ENCODE data around the gene CCER1. TPM values are rescaled to one million over a fixed set of nuclear protein-coding genes. Genes with fewer than 3 reads are reported as not detected.

The CCER1 gene
- total RNA-seq, 4 donors from 2014 or later: not detected

- no peak overlapping the region for H3K4me3 ChIP-seq
- no peak for DNase-seq (ENCODE audit: low spot score in 2 of 2)
- H3K4me1 ChIP-seq: no peaks in the 10 kb centered on the region
- TF ChIP-seq EP300 (IDR thresholded peaks at IDR 0.05) (no peak), POLR2AphosphoS5 (IDR thresholded peaks at IDR 0.05) (no peak), POLR2A (IDR thresholded peaks at IDR 0.05) (no peak)
- TF ChIP-seq, protein P1, sequence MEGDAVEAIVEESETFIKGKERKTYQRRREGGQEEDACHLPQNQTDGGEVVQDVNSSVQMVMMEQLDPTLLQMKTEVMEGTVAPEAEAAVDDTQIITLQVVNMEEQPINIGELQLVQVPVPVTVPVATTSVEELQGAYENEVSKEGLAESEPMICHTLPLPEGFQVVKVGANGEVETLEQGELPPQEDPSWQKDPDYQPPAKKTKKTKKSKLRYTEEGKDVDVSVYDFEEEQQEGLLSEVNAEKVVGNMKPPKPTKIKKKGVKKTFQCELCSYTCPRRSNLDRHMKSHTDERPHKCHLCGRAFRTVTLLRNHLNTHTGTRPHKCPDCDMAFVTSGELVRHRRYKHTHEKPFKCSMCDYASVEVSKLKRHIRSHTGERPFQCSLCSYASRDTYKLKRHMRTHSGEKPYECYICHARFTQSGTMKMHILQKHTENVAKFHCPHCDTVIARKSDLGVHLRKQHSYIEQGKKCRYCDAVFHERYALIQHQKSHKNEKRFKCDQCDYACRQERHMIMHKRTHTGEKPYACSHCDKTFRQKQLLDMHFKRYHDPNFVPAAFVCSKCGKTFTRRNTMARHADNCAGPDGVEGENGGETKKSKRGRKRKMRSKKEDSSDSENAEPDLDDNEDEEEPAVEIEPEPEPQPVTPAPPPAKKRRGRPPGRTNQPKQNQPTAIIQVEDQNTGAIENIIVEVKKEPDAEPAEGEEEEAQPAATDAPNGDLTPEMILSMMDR (IDR thresholded peaks at IDR 0.05): no peak
- no peaks in the 10 kb centered on the region for H3K9me3 ChIP-seq
- H3K27ac ChIP-seq: no peak overlapping the region
- H3K27me3 ChIP-seq: no peaks in the 10 kb centered on the region
- no peaks in the 10 kb centered on the region for H3K36me3 ChIP-seq
Measured at GRCh38 chr12:90974286-90974685, 19.3 kb upstream of the CCER1 start.

GRCh38 chr12:90972226-90972625, 17.2 kb upstream of the CCER1 start:
- no peak overlapping the region for H3K4me3 ChIP-seq
- H3K27me3 ChIP-seq: no peaks in the 10 kb centered on the region
- no peak for DNase-seq (ENCODE audit: low spot score in 2 of 2)
- no peaks in the 10 kb centered on the region for H3K9me3 ChIP-seq
- TF ChIP-seq, protein P1 (IDR thresholded peaks at IDR 0.05): no peak
- no peak for TF ChIP-seq POLR2A (IDR thresholded peaks at IDR 0.05)
- no peaks in the 10 kb centered on the region for H3K4me1 ChIP-seq
- no peaks in the 10 kb centered on the region for H3K36me3 ChIP-seq
- H3K27ac ChIP-seq: no peak overlapping the region

DNA sequence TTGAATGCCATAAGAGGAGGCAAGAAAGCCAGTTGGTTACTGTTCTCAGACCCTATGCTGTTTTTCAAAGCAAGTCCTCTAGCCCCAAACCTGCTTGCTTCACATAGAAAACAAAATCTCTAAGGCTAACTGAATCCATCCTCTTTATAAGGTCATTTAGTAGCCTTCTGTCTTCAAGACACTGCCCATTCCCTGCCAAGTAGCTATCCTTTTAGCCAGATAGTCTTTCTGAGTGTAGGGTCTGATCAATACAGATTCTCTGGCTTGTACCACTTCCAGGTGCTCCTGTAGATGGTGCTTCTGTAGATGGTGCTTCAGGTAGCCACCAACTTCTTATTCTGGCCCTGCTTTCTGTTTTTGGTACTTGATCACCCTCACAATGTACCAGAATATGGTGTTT, 15.9 kb upstream of the CCER1 start:
- TF ChIP-seq POLR2A (IDR thresholded peaks at IDR 0.05): no peak
- TF ChIP-seq POLR2AphosphoS5 (IDR thresholded peaks at IDR 0.05): no peak
- no peak for TF ChIP-seq EP300 (IDR thresholded peaks at IDR 0.05)
- TF ChIP-seq, protein P1 (IDR thresholded peaks at IDR 0.05): no peak

DNA sequence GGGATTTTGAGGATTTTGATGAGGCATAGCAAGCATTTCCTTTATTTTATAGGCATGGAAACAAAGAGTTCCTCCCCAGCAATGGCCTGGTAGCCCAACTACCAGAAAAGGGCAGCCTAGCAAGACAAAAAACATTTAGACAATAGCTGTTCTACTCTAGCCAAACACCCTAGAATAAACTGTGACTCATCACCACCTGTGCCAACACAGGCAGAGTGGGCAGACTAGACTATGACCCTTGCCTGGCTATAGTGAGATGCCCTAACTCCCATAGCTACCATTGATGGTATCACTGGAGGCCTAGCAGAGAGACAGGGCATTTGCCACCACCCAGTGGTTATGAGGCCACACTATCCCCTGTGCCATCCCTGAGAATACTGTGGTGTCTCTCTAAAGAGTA, 15.5 kb upstream of the CCER1 start:
- Histone ChIP-seq H3K9me3 (no peaks in the 10 kb centered on the region), H3K4me3 (no peak overlapping the region), H3K36me3 (no peaks in the 10 kb centered on the region), H3K27me3 (no peaks in the 10 kb centered on the region), H3K4me1 (no peaks in the 10 kb centered on the region), H3K27ac (no peak overlapping the region)
- no peak for DNase-seq (ENCODE audit: low spot score in 2 of 2)
- TF ChIP-seq, protein P1 (IDR thresholded peaks at IDR 0.05): no peak
- no peak for TF ChIP-seq POLR2AphosphoS5 (IDR thresholded peaks at IDR 0.05)

More for the DNA sequence above, 15.9 kb upstream of the CCER1 start:
- Histone ChIP-seq H3K4me3 (no peak overlapping the region), H3K27me3 (no peaks in the 10 kb centered on the region), H3K36me3 (no peaks in the 10 kb centered on the region), H3K9me3 (no peaks in the 10 kb centered on the region), H3K27ac (no peak overlapping the region), H3K4me1 (no peaks in the 10 kb centered on the region)
- DNase-seq (ENCODE audit: low spot score in 2 of 2): no peak

DNA sequence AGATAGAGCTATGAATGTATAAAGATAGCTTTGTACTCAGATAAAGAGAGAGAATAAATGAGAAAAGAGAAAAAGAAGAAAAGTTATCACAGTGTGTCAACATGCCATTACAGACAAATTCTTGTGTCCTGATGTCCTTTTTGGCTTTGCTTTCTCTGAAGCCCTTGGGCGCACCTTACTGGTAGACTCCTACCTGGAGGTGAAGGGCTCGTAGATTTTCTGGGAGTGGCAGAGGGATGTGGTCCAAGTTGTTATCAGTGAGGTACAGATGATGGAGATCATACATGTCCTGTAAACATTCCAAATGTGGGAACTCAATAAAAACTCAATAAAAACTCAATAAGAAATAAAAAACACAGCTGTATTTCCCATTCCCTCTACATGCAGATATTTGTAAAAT, 14.9 kb upstream of the CCER1 start:
- Histone ChIP-seq H3K4me1 (no peaks in the 10 kb centered on the region), H3K36me3 (no peaks in the 10 kb centered on the region), H3K9me3 (no peaks in the 10 kb centered on the region), H3K27me3 (no peaks in the 10 kb centered on the region), H3K4me3 (no peak overlapping the region), H3K27ac (no peak overlapping the region)
- TF ChIP-seq EP300 (IDR thresholded peaks at IDR 0.05): no peak
- TF ChIP-seq, protein P1 (IDR thresholded peaks at IDR 0.05): no peak
- no peak for TF ChIP-seq POLR2A (IDR thresholded peaks at IDR 0.05)
- TF ChIP-seq POLR2AphosphoS5 (IDR thresholded peaks at IDR 0.05): no peak
- no peak for DNase-seq (ENCODE audit: low spot score in 2 of 2)
- 81% methylated on average over 2 of the region's 2 CpGs for WGBS
